HG03565 (cell line): ENCODE data around the gene HOXA10.

Source experiments
- ATAC-seq: cut with Tn5 transposase; IDR thresholded peaks from one replicate; pipeline ENCODE4 v1.9.1; 2021; ENCODE audit warnings: mild to moderate bottlenecking, moderate library complexity; ENCODE audit not compliant: unreplicated experiment

Gene HOXA10

GRCh38 chr7:27203964-27204594 lies 30.0 kb upstream of the HOXA10 start:
- no peak for ATAC-seq

DNA sequence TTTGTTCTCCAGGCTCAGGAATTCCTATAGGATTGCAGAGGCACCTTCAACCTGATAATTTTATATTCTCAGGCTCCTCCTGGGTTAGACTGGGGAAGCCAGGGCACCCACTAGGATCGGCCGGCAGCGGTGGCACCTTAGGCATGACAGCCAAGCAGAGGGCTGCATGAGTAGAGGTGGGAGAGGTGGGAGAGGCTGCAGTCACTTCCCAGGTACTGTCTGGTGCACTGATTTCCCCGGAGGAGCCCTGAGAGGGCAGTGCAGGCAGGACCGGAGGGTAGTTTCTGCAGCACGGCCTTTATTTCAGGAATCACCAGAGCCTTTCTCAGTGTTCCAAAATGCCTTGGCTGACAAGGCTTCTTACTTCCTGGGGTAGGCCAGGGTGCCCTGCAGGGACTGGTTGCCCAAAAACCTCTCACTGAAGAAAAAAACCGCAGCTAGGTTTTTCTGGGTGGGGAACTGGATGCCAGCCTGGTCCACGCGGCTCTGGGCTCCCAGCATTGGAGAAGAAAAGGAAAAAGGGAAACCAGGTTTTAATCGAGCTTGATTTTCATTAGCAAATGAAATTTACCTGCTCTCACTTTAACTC lies 29.3 kb upstream of the HOXA10 start:
- no peak for ATAC-seq

DNA sequence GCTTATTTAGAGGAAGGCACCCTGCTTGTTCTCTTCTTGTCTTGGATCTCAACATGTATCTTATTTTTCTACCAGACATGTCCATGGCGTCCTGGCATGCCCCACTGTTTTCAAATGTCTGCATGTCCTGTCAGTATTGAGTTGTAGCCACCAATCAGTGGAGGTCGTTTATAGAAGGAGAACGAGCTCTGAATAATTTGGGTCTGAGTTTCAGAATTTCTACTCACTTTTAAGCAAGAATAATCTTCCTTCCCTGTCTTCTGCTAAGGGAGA lies 28.7 kb upstream of the HOXA10 start:
- no peak for ATAC-seq

- ATAC-seq: no peak
These were observed 28.1 kb upstream of the HOXA10 start for GRCh38 chr7:27202018-27202861.

GRCh38 chr7:27201580-27202017 lies 27.5 kb upstream of the HOXA10 start:
- ATAC-seq: no peak

DNA sequence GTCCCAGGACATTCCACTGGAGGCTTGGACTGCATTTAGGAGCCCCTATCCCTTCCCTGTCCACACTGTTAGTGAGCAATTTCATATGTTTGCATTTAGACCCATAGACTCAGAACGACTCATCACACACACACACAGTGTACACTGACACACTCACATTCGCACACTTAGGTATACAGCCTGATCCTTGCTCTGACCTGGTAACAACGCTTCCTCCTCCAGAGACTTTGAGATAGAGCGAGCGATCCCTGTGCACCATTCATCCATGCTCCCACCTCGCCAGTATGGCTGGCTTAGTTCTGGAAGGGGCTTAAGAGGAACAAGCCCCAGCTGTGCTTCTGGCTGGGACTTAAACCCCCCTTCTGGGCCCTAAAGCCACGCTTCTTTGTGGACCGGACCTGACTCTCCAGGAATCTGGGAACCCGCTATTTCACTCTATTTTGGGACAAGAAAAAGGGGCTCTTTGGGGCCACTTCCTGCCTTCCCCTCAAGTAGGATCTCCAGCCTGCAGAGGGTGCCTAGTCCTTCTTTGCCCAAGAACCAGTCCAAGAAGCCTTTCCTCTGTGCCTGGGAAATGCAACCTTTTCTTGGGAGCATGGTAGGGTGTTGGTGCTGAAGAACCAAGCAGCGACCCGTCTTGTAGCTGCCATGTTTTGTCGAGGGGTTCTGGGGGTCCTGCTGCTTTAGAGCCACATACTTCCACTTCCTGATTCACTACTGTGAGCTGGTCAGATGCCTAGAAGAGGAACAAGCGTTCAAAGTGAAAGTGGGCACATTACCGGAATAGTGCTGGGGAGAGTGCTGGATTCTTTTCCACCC lies 26.9 kb upstream of the HOXA10 start:
- ATAC-seq: no peak

GRCh38 chr7:27199849-27200760 lies 26.0 kb upstream of the HOXA10 start, which contains the start of gene HOXA13:
Gene HOXA13 (minus strand): TSS chr7:27200091. CDS start chr7:27200077, 14 bp downstream.
- no peak for ATAC-seq

DNA sequence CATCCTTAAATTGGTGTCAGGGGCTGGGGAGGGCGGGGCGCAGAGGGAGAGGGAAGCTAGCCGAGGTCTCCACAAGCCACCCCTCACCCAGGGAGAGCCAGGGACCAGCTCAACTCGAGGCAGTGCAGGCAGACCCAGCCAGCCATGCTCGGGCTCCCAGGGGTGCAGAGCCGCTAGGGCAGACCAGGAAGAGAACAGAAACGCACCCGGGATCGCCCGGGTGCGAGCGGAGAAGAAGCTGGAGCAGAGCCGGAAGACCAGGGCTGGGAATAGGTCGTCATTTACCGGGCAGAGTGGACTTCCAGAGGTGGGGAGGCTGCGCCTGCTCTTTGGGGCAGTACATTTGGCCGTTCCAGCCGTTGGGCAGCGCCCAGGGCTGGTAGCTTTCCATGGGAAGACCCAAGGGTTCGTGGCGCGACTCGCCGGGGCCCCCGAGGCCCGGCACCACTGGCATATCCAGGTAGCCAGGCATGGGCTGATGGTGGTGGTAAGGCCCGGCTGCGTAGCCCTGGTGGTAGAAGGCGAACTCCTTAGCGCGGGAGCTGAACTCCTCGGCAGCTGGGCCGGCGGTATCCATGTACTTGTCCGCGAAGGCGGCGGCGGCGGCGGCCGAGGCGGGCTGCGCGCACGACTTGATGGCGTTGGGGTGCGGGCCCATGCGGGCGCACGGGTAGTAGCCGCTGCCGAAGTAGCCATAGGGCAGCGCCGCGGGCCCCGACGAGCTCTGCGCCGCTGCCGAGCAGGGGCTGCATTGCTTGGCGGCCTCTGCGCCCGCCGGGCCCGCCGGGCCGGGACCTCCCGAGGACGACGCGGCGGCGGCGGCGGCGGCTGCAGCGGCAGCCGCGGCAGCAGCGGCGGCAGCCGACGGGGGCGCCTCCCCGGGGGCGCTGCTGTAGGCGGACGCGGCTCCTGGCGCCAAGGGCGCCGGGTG lies 25.0 kb upstream of the HOXA10 start:
- ATAC-seq: no peak

GRCh38 chr7:27198138-27198841 lies 24.2 kb upstream of the HOXA10 start:
- ATAC-seq: no peak

DNA sequence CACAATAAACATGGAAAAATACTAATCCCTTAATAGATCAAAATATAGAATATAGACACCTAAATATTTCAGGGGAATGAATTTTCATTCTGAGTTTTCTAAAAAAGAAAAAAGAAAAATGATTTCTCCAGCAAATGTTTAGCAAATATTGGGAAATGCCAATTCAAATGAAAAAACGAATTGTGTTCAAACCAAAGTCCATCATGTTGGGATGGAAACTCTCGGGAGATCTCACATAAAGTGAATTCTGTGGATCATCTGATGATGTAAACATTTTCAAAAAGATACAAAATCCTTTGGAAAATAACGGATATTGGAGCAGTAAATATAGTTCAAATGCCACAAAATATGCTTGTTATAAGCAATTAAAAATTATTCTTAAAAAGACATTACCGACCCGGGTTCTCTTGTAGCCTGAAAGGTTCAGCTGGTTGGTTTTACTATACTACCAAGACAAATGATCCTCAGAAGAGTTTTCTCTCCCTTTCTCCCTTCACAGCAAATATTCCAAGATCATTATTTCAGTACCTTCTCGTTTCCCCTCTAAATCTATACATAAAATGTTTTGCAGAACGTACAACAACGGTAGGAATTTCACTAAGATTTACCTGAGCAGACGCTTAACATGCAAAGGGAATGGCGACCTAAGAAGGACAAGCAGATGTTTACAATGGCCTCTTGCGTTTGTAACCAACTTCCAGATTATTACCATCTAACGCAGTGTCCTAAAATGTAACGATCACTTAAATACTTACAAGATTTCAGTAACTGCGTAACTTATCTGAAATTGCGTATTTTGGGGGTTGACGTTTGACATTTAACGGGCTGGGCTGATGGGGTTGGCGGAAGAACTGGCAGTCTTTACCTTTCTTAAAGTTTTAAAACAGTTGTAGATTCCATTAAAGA lies 23.3 kb upstream of the HOXA10 start:
- no peak for ATAC-seq

GRCh38 chr7:27196287-27196767 lies 22.2 kb upstream of the HOXA10 start:
- no peak for ATAC-seq

- no peak for ATAC-seq
These were observed 20.7 kb upstream of the HOXA10 start for GRCh38 chr7:27194686-27195379.

GRCh38 chr7:27194002-27194352 lies 19.9 kb upstream of the HOXA10 start:
- ATAC-seq: no peak

GRCh38 chr7:27193335-27194001 lies 19.3 kb upstream of the HOXA10 start:
- ATAC-seq: no peak

- no peak for ATAC-seq
These were observed 18.6 kb upstream of the HOXA10 start for GRCh38 chr7:27192546-27193334.
